ENCODE results near the gene ODAPH. TPM values are rescaled to one million over a fixed set of nuclear protein-coding genes. Genes with fewer than 3 reads are reported as not detected.

ODAPH gene
- total and polyA plus RNA-seq, 3 experiments from 2014 or later, result 0.25 TPM; not detected in 2

GRCh38 chr4:75547647-75548387 lies 8.0 kb upstream of the ODAPH start:
- no peaks in the 10 kb centered on the region for H3K27me3 ChIP-seq (ENCODE audit: insufficient read depth, low read length, poor library complexity, severe bottlenecking)
- no peak overlapping the region for H3K27ac ChIP-seq (ENCODE audit: low read depth, low read length)
- no peaks in the 10 kb centered on the region for H3K36me3 ChIP-seq (ENCODE audit: insufficient read depth, low read length)
- no peak for DNase-seq
- Mint-ChIP-seq H3K27ac (no peak overlapping the region), H3K9me3 (no peaks in the 10 kb centered on the region), H3K27me3 (no peaks in the 10 kb centered on the region), H3K4me1 (no peaks in the 10 kb centered on the region), H3K4me3 (no peak overlapping the region), H3K36me3 (peaks cover 0 to 15% (median 9%) of the 10 kb centered on the region in 3 donors)
- no peaks in the 10 kb centered on the region for H3K9me3 ChIP-seq (ENCODE audit: low read length)
- H3K4me1 ChIP-seq (ENCODE audit: insufficient read depth, low read length), result no peaks in the 10 kb centered on the region
- ChIA-PET CTCF (no interaction called here), POLR2A (no interaction called here)
- no peak overlapping the region for H3K4me3 ChIP-seq (ENCODE audit: low read length)

- CTCF ChIA-PET, result no interaction called here
- no peaks in the 10 kb centered on the region for H3K4me1 ChIP-seq (ENCODE audit: insufficient read depth, low read length)
- H3K27me3 Mint-ChIP-seq, result peaks cover 0 to 2% of the 10 kb centered on the region in 2 donors
- peaks cover 0 to 13% (median 2%) of the 10 kb centered on the region in 3 donors for H3K36me3 Mint-ChIP-seq
- no peaks in the 10 kb centered on the region for H3K27me3 ChIP-seq (ENCODE audit: insufficient read depth, low read length, poor library complexity, severe bottlenecking)
- no peaks in the 10 kb centered on the region for H3K9me3 Mint-ChIP-seq
- H3K4me3 ChIP-seq (ENCODE audit: low read length), result no peak overlapping the region
- no peaks in the 10 kb centered on the region for H3K36me3 ChIP-seq (ENCODE audit: insufficient read depth, low read length)
- POLR2A ChIA-PET, result no interaction called here
- H3K27ac ChIP-seq (ENCODE audit: low read depth, low read length), result no peak overlapping the region
- no peak overlapping the region for H3K4me3 Mint-ChIP-seq
- no peaks in the 10 kb centered on the region for H3K4me1 Mint-ChIP-seq
- no peaks in the 10 kb centered on the region for H3K9me3 ChIP-seq (ENCODE audit: low read length)
- no peak overlapping the region for H3K27ac Mint-ChIP-seq
- no peak for DNase-seq
These were observed 6.8 kb upstream of the ODAPH start for GRCh38 chr4:75549019-75549418.

- Histone ChIP-seq H3K27ac (ENCODE audit: low read depth, low read length) (no peak overlapping the region), H3K4me1 (ENCODE audit: insufficient read depth, low read length) (no peaks in the 10 kb centered on the region), H3K4me3 (ENCODE audit: low read length) (no peak overlapping the region), H3K9me3 (ENCODE audit: low read length) (no peaks in the 10 kb centered on the region), H3K27me3 (ENCODE audit: insufficient read depth, low read length, poor library complexity, severe bottlenecking) (no peaks in the 10 kb centered on the region), H3K36me3 (ENCODE audit: insufficient read depth, low read length) (no peaks in the 10 kb centered on the region)
- no peak for DNase-seq
- H3K4me1 Mint-ChIP-seq, result peaks cover 8 to 11% (median 10%) of the 10 kb centered on the region in 3 donors
- no peak overlapping the region for H3K4me3 Mint-ChIP-seq
- H3K27me3 Mint-ChIP-seq, result peaks cover 3 to 17% of the 10 kb centered on the region in 2 donors
- CTCF ChIA-PET, result no interaction called here
- no peaks in the 10 kb centered on the region for H3K36me3 Mint-ChIP-seq
- H3K27ac Mint-ChIP-seq, result no peak overlapping the region
- no peaks in the 10 kb centered on the region for H3K9me3 Mint-ChIP-seq
- POLR2A ChIA-PET, result no interaction called here
These were observed 3.4 kb upstream of the ODAPH start for GRCh38 chr4:75552452-75552851.

GRCh38 chr4:75557696-75558095 lies 1.8 kb downstream of the ODAPH start:
- Histone ChIP-seq H3K27me3 (ENCODE audit: insufficient read depth, low read length, poor library complexity, severe bottlenecking) (no peaks in the 10 kb centered on the region), H3K36me3 (ENCODE audit: insufficient read depth, low read length) (no peaks in the 10 kb centered on the region), H3K4me3 (ENCODE audit: low read length) (no peak overlapping the region), H3K27ac (ENCODE audit: low read depth, low read length) (no peak overlapping the region), H3K4me1 (ENCODE audit: insufficient read depth, low read length) (no peaks in the 10 kb centered on the region), H3K9me3 (ENCODE audit: low read length) (no peaks in the 10 kb centered on the region)
- Mint-ChIP-seq H3K27me3 (peaks cover 10 to 39% of the 10 kb centered on the region in 2 donors), H3K4me3 (no peak overlapping the region), H3K27ac (no peak overlapping the region), H3K9me3 (no peaks in the 10 kb centered on the region), H3K36me3 (peaks cover 0 to 4% (median 2%) of the 10 kb centered on the region in 3 donors), H3K4me1 (peaks cover 8 to 11% (median 10%) of the 10 kb centered on the region in 3 donors)
- CTCF ChIA-PET, result no interaction called here
- no peak for DNase-seq
- POLR2A ChIA-PET, result no interaction called here

- no peaks in the 10 kb centered on the region for H3K27me3 ChIP-seq (ENCODE audit: insufficient read depth, low read length, poor library complexity, severe bottlenecking)
- Mint-ChIP-seq H3K36me3 (peaks cover 0 to 4% (median 2%) of the 10 kb centered on the region in 3 donors), H3K27ac (no peak overlapping the region), H3K4me1 (peaks cover 5 to 7% (median 5%) of the 10 kb centered on the region in 3 donors), H3K27me3 (peaks cover 9 to 33% of the 10 kb centered on the region in 2 donors), H3K4me3 (no peak overlapping the region), H3K9me3 (no peaks in the 10 kb centered on the region)
- H3K9me3 ChIP-seq (ENCODE audit: low read length), result no peaks in the 10 kb centered on the region
- ChIA-PET CTCF (no interaction called here), POLR2A (no interaction called here)
- no peaks in the 10 kb centered on the region for H3K36me3 ChIP-seq (ENCODE audit: insufficient read depth, low read length)
- H3K4me3 ChIP-seq (ENCODE audit: low read length), result no peak overlapping the region
- no peak overlapping the region for H3K27ac ChIP-seq (ENCODE audit: low read depth, low read length)
- no peak for DNase-seq
- no peaks in the 10 kb centered on the region for H3K4me1 ChIP-seq (ENCODE audit: insufficient read depth, low read length)
These were observed 5.9 kb downstream of the ODAPH start for GRCh38 chr4:75561789-75562188.

GRCh38 chr4:75564023-75564422 lies 8.2 kb downstream of the ODAPH start:
- Mint-ChIP-seq H3K9me3 (no peaks in the 10 kb centered on the region), H3K27ac (no peak overlapping the region), H3K27me3 (peaks cover 11 to 22% of the 10 kb centered on the region in 2 donors), H3K4me1 (peaks cover 5 to 7% (median 5%) of the 10 kb centered on the region in 3 donors), H3K36me3 (peaks cover 0 to 2% (median 0%) of the 10 kb centered on the region in 3 donors), H3K4me3 (no peak overlapping the region)
- Histone ChIP-seq H3K4me1 (ENCODE audit: insufficient read depth, low read length) (no peaks in the 10 kb centered on the region), H3K36me3 (ENCODE audit: insufficient read depth, low read length) (no peaks in the 10 kb centered on the region), H3K27ac (ENCODE audit: low read depth, low read length) (no peak overlapping the region), H3K9me3 (ENCODE audit: low read length) (no peaks in the 10 kb centered on the region), H3K4me3 (ENCODE audit: low read length) (no peak overlapping the region), H3K27me3 (ENCODE audit: insufficient read depth, low read length, poor library complexity, severe bottlenecking) (no peaks in the 10 kb centered on the region)
- DNase-seq, result no peak
- ChIA-PET CTCF (no interaction called here), POLR2A (no interaction called here)

GRCh38 chr4:75565481-75565880 lies 9.6 kb downstream of the ODAPH start:
- H3K27me3 Mint-ChIP-seq, result peaks cover 6 to 14% of the 10 kb centered on the region in 2 donors
- CTCF ChIA-PET, result no interaction called here
- H3K4me3 ChIP-seq (ENCODE audit: low read length), result no peak overlapping the region
- H3K4me3 Mint-ChIP-seq, result no peak overlapping the region
- no peaks in the 10 kb centered on the region for H3K36me3 ChIP-seq (ENCODE audit: insufficient read depth, low read length)
- POLR2A ChIA-PET, result no interaction called here
- DNase-seq, result no peak
- H3K27ac ChIP-seq (ENCODE audit: low read depth, low read length), result no peak overlapping the region
- H3K27ac Mint-ChIP-seq, result peak overlapping the region in 1 of 8 donors; percentile 30
- no peaks in the 10 kb centered on the region for H3K9me3 Mint-ChIP-seq
- H3K4me1 Mint-ChIP-seq, result peaks cover 5 to 7% (median 5%) of the 10 kb centered on the region in 3 donors
- H3K9me3 ChIP-seq (ENCODE audit: low read length), result no peaks in the 10 kb centered on the region
- H3K27me3 ChIP-seq (ENCODE audit: insufficient read depth, low read length, poor library complexity, severe bottlenecking), result no peaks in the 10 kb centered on the region
- no peaks in the 10 kb centered on the region for H3K36me3 Mint-ChIP-seq
- H3K4me1 ChIP-seq (ENCODE audit: insufficient read depth, low read length), result no peaks in the 10 kb centered on the region

- Histone ChIP-seq H3K27ac (ENCODE audit: low read depth, low read length) (no peak overlapping the region), H3K4me1 (ENCODE audit: insufficient read depth, low read length) (no peaks in the 10 kb centered on the region), H3K4me3 (ENCODE audit: low read length) (no peak overlapping the region), H3K9me3 (ENCODE audit: low read length) (no peaks in the 10 kb centered on the region), H3K27me3 (ENCODE audit: insufficient read depth, low read length, poor library complexity, severe bottlenecking) (no peaks in the 10 kb centered on the region), H3K36me3 (ENCODE audit: insufficient read depth, low read length) (no peaks in the 10 kb centered on the region)
- ChIA-PET POLR2A (no interaction called here), CTCF (no interaction called here)
- Mint-ChIP-seq H3K9me3 (no peaks in the 10 kb centered on the region), H3K27ac (no peak overlapping the region), H3K36me3 (no peaks in the 10 kb centered on the region), H3K4me3 (no peak overlapping the region), H3K4me1 (peaks cover 5 to 7% (median 5%) of the 10 kb centered on the region in 3 donors), H3K27me3 (peaks cover 4 to 11% of the 10 kb centered on the region in 2 donors)
- DNase-seq, result no peak
These were observed 11.0 kb downstream of the ODAPH start for GRCh38 chr4:75566911-75567310.

Data from CD8-positive, alpha-beta memory T cell (primary cell).